ENCODE data around the gene PLEKHG4B.
"Not testable (repeated sequence)": the region's sequence is repeated elsewhere in the genome, so short reads cannot be mapped to it uniquely, and the experiment has no call there.

The PLEKHG4B gene

GRCh38 chr5:154826-155225 is 62.9 kb downstream of the PLEKHG4B start:
- in situ Hi-C loops (cut with MboI; ENCODE audit: low sequenced_read_pairs): no loop called here

GRCh38 chr5:155651-156410 is 63.9 kb downstream of the PLEKHG4B start:
- in situ Hi-C loops (cut with MboI; ENCODE audit: low sequenced_read_pairs): no loop called here

GRCh38 chr5:156411-157072 is 64.6 kb downstream of the PLEKHG4B start:
- in situ Hi-C loops (cut with MboI; ENCODE audit: low sequenced_read_pairs): no loop called here

- in situ Hi-C loops (cut with MboI; ENCODE audit: low sequenced_read_pairs): no loop called here
Observed at GRCh38 chr5:157126-157715, 65.3 kb downstream of the PLEKHG4B start.

- in situ Hi-C loops (cut with MboI; ENCODE audit: low sequenced_read_pairs): no loop called here
Observed at GRCh38 chr5:157801-158200, 65.8 kb downstream of the PLEKHG4B start.

GRCh38 chr5:158807-159447 is 67.0 kb downstream of the PLEKHG4B start:
- in situ Hi-C loops (cut with MboI; ENCODE audit: low sequenced_read_pairs): no loop called here

GRCh38 chr5:159448-160172 is 67.6 kb downstream of the PLEKHG4B start:
- in situ Hi-C loops (cut with MboI; ENCODE audit: low sequenced_read_pairs): no loop called here

GRCh38 chr5:160173-160510 is 68.2 kb downstream of the PLEKHG4B start:
- in situ Hi-C loops (cut with MboI; ENCODE audit: low sequenced_read_pairs): no loop called here

- in situ Hi-C loops (cut with MboI; ENCODE audit: low sequenced_read_pairs): no loop called here
Observed at GRCh38 chr5:160921-161802, 69.2 kb downstream of the PLEKHG4B start.

GRCh38 chr5:161803-162110 is 69.8 kb downstream of the PLEKHG4B start:
- in situ Hi-C loops (cut with MboI; ENCODE audit: low sequenced_read_pairs): no loop called here

- in situ Hi-C loops (cut with MboI; ENCODE audit: low sequenced_read_pairs): no loop called here
Observed at GRCh38 chr5:162190-162564, 70.2 kb downstream of the PLEKHG4B start.

- in situ Hi-C loops (cut with MboI; ENCODE audit: low sequenced_read_pairs): no loop called here
Observed at GRCh38 chr5:162565-163337, 70.8 kb downstream of the PLEKHG4B start.

GRCh38 chr5:163338-163620 is 71.3 kb downstream of the PLEKHG4B start:
- in situ Hi-C loops (cut with MboI; ENCODE audit: low sequenced_read_pairs): no loop called here

GRCh38 chr5:163841-164240 is 71.9 kb downstream of the PLEKHG4B start:
- in situ Hi-C loops (cut with MboI; ENCODE audit: low sequenced_read_pairs): no loop called here

- in situ Hi-C loops (cut with MboI; ENCODE audit: low sequenced_read_pairs): no loop called here
Observed at GRCh38 chr5:164244-164643, 72.3 kb downstream of the PLEKHG4B start.

- in situ Hi-C loops (cut with MboI; ENCODE audit: low sequenced_read_pairs): not testable (repeated sequence)
Observed at GRCh38 chr5:164783-165182, 72.8 kb downstream of the PLEKHG4B start.

- in situ Hi-C loops (cut with MboI; ENCODE audit: low sequenced_read_pairs): no loop called here
Observed at GRCh38 chr5:166441-167372, 74.7 kb downstream of the PLEKHG4B start.

- in situ Hi-C loops (cut with MboI; ENCODE audit: low sequenced_read_pairs): no loop called here
Observed at GRCh38 chr5:167511-167910, 75.5 kb downstream of the PLEKHG4B start.
